ENCODE results near the gene ARID5B. TPM values are rescaled to one million over a fixed set of nuclear protein-coding genes. Genes with fewer than 3 reads are reported as not detected.

Gene ARID5B
- total and polyA plus RNA-seq, 2 donors (not counting 1 experiment from before 2014, with no cell fraction given) = 118 to 145 TPM

DNA sequence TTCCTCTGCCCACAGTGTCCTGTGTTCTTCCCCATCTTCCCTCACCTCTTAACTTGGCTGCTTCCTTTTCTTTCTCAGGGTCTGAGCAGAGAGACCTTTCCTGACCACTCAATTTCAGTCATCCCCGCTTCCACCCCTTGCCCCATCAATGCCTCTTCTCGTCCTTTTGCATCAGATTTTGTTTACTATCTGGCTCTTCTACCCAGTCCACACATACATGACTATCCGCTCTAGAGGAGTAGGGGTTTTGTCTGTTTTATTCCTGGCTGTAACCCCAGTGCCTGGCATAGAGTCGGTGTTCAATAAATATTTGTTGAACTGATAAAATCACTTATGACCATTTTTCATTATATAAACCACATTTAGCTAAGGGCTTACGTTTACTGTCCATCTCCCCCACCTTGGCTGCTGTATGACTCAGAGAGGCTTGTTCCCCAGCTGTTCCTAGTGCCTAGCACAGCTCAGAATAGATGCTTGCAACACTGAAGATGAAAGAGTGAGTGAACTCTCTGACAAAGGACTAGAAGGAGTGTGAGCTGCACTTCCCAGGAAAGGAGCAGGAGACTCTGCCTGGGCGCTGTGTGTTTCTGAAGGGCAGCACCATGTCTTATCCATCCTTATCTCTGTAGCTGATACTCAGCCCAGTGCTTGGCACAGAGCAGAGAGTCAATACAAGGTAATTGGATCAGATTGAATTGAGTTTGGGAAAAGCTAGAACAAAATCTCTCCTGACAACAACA is 21.9 kb downstream of the ARID5B start:
- no peak overlapping the region for H2AFZ ChIP-seq (ENCODE audit: low read length)
- H3K27me3 ChIP-seq (ENCODE audit: control insufficient read depth, insufficient read depth, low read length) = no peaks in the 10 kb centered on the region
- peaks cover 2% of the 10 kb centered on the region for H3K36me3 ChIP-seq (ENCODE audit: control insufficient read depth, insufficient read depth, low read length)
- peaks cover 10% of the 10 kb centered on the region for H3K4me1 ChIP-seq (ENCODE audit: control insufficient read depth, extremely low read depth, insufficient read depth, low read length)
- H3K9ac ChIP-seq (ENCODE audit: insufficient read depth, low read length) = no peak overlapping the region
- DNase-seq (ENCODE audit: low read depth in 2 of 2) = peak; percentile 86 to 89
- H4K20me1 ChIP-seq (ENCODE audit: control insufficient read depth, extremely low read depth, insufficient read depth, low read length) = no peaks in the 10 kb centered on the region
- H3K4me3 ChIP-seq (replicated peaks in 1 of 4; ENCODE audit: control extremely low read depth in 1 of 4, insufficient read depth in 1 of 4, low read depth in 3 of 4, low read length in 4 of 4) = no peak overlapping the region
- H3K9me3 ChIP-seq (ENCODE audit: control insufficient read depth, insufficient read depth, low read depth, low read length) = no peaks in the 10 kb centered on the region
- peak overlapping the region; percentile 58 for H3K27ac ChIP-seq (ENCODE audit: insufficient read depth, low read length)
- H3K79me2 ChIP-seq (ENCODE audit: control insufficient read depth, insufficient read depth, low read length) = peaks cover 60% of the 10 kb centered on the region
- H3K4me2 ChIP-seq (ENCODE audit: extremely low read depth, insufficient read depth, low read length) = peak overlapping the region; percentile 60
- TF ChIP-seq, protein P1, sequence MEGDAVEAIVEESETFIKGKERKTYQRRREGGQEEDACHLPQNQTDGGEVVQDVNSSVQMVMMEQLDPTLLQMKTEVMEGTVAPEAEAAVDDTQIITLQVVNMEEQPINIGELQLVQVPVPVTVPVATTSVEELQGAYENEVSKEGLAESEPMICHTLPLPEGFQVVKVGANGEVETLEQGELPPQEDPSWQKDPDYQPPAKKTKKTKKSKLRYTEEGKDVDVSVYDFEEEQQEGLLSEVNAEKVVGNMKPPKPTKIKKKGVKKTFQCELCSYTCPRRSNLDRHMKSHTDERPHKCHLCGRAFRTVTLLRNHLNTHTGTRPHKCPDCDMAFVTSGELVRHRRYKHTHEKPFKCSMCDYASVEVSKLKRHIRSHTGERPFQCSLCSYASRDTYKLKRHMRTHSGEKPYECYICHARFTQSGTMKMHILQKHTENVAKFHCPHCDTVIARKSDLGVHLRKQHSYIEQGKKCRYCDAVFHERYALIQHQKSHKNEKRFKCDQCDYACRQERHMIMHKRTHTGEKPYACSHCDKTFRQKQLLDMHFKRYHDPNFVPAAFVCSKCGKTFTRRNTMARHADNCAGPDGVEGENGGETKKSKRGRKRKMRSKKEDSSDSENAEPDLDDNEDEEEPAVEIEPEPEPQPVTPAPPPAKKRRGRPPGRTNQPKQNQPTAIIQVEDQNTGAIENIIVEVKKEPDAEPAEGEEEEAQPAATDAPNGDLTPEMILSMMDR (conservative IDR thresholded peaks at IDR 0.05 in 1 of 2, IDR thresholded peaks at IDR 0.05 in 1 of 2; ENCODE audit: low read depth in 1 of 2, low read length in 2 of 2) = no peak
- TF ChIP-seq EZH2 (IDR thresholded peaks at IDR 0.05; ENCODE audit: low read length, missing control alignments) = no peak

DNA sequence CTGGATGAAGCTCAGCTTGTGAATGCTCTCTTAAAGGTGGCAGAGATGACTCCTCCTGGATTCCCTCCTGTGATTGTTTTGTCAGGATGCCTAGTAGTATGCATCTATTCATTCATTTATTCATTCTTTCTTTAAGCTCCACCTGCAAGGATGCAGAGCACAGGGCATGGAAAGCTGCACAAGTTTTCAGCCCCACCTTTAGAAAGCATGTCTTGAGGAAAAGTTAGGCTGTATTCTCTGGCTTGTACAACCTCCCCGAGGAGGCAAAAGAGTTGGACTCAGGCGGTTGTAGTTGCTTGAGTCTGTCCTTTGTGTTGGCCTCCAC is 22.4 kb downstream of the ARID5B start:
- peak overlapping the region; percentile 51 for H3K4me2 ChIP-seq (ENCODE audit: extremely low read depth, insufficient read depth, low read length)
- H4K20me1 ChIP-seq (ENCODE audit: control insufficient read depth, extremely low read depth, insufficient read depth, low read length) = no peaks in the 10 kb centered on the region
- H3K9ac ChIP-seq (ENCODE audit: insufficient read depth, low read length) = no peak overlapping the region
- TF ChIP-seq, protein P1 (conservative IDR thresholded peaks at IDR 0.05 in 1 of 2, IDR thresholded peaks at IDR 0.05 in 1 of 2; ENCODE audit: low read depth in 1 of 2, low read length in 2 of 2) = no peak
- no peak for TF ChIP-seq EZH2 (IDR thresholded peaks at IDR 0.05; ENCODE audit: low read length, missing control alignments)
- peak overlapping the region; percentile 36 for H3K27ac ChIP-seq (ENCODE audit: insufficient read depth, low read length)
- peaks cover 63% of the 10 kb centered on the region for H3K79me2 ChIP-seq (ENCODE audit: control insufficient read depth, insufficient read depth, low read length)
- no peaks in the 10 kb centered on the region for H3K9me3 ChIP-seq (ENCODE audit: control insufficient read depth, insufficient read depth, low read depth, low read length)
- no peaks in the 10 kb centered on the region for H3K27me3 ChIP-seq (ENCODE audit: control insufficient read depth, insufficient read depth, low read length)
- peaks cover 10% of the 10 kb centered on the region for H3K4me1 ChIP-seq (ENCODE audit: control insufficient read depth, extremely low read depth, insufficient read depth, low read length)
- peaks cover 2% of the 10 kb centered on the region for H3K36me3 ChIP-seq (ENCODE audit: control insufficient read depth, insufficient read depth, low read length)
- no peak overlapping the region for H3K4me3 ChIP-seq (replicated peaks in 1 of 4; ENCODE audit: control extremely low read depth in 1 of 4, insufficient read depth in 1 of 4, low read depth in 3 of 4, low read length in 4 of 4)
- no peak overlapping the region for H2AFZ ChIP-seq (ENCODE audit: low read length)
- DNase-seq (ENCODE audit: low read depth in 2 of 2) = no peak

DNA sequence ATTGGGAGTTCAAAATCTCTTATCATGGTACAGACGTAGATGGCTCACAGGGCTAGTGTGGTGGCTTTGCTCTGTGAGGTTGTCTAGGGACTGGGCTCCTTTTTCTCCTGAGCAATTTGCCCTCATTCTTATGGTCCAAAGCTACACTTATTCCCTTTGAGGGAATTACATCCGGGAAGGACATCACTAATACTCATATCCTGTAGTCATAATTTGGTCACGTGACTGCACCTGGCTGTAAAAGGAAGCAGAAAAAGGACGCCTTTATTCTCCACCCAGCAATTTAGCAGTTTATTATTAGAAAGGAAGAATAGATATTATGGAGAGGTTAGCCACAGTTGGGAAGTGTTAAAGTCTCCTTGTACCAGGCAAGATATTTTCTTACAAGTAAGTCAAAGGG is 28.1 kb downstream of the ARID5B start:
- no peak overlapping the region for H3K4me3 ChIP-seq (replicated peaks in 1 of 4; ENCODE audit: control extremely low read depth in 1 of 4, insufficient read depth in 1 of 4, low read depth in 3 of 4, low read length in 4 of 4)
- H3K9ac ChIP-seq (ENCODE audit: insufficient read depth, low read length) = no peak overlapping the region
- H3K4me2 ChIP-seq (ENCODE audit: extremely low read depth, insufficient read depth, low read length) = no peak overlapping the region
- no peak overlapping the region for H3K27ac ChIP-seq (ENCODE audit: insufficient read depth, low read length)
- DNase-seq (ENCODE audit: low read depth in 2 of 2) = no peak
- H4K20me1 ChIP-seq (ENCODE audit: control insufficient read depth, extremely low read depth, insufficient read depth, low read length) = no peaks in the 10 kb centered on the region
- peaks cover 52% of the 10 kb centered on the region for H3K79me2 ChIP-seq (ENCODE audit: control insufficient read depth, insufficient read depth, low read length)
- peaks cover 2% of the 10 kb centered on the region for H3K4me1 ChIP-seq (ENCODE audit: control insufficient read depth, extremely low read depth, insufficient read depth, low read length)
- H3K27me3 ChIP-seq (ENCODE audit: control insufficient read depth, insufficient read depth, low read length) = no peaks in the 10 kb centered on the region
- no peaks in the 10 kb centered on the region for H3K9me3 ChIP-seq (ENCODE audit: control insufficient read depth, insufficient read depth, low read depth, low read length)
- H2AFZ ChIP-seq (ENCODE audit: low read length) = no peak overlapping the region
- TF ChIP-seq, protein P1 (conservative IDR thresholded peaks at IDR 0.05 in 1 of 2, IDR thresholded peaks at IDR 0.05 in 1 of 2; ENCODE audit: low read depth in 1 of 2, low read length in 2 of 2) = no peak
- TF ChIP-seq EZH2 (IDR thresholded peaks at IDR 0.05; ENCODE audit: low read length, missing control alignments) = no peak
- no peaks in the 10 kb centered on the region for H3K36me3 ChIP-seq (ENCODE audit: control insufficient read depth, insufficient read depth, low read length)

Measured in fibroblast of lung (primary cell).